ENCODE data around the gene TSPEAR. TPM values are rescaled to one million over a fixed set of nuclear protein-coding genes. Genes with fewer than 3 reads are reported as not detected.
A peak's percentile ranks its signal among the peaks of the same experiment; 100 is the strongest.
"Not testable (repeated sequence)": the region's sequence is repeated elsewhere in the genome, so short reads cannot be mapped to it uniquely, and the experiment has no call there.

The TSPEAR gene
- total RNA-seq, 1 donor from 2014 or later = not detected

- peak; percentile 81 for DNase-seq (ENCODE audit: low spot score)
Measured at GRCh38 chr21:44686843-44687561, 24.4 kb downstream of the TSPEAR start.

GRCh38 chr21:44686000-44686781 is 25.2 kb downstream of the TSPEAR start:
- peak; percentile 77 for DNase-seq (ENCODE audit: low spot score)

- DNase-seq (ENCODE audit: low spot score) = not testable (repeated sequence)
Measured at GRCh38 chr21:44685050-44685449, 26.3 kb downstream of the TSPEAR start.

- no peak for DNase-seq (ENCODE audit: low spot score)
Measured at GRCh38 chr21:44684483-44684882, 26.9 kb downstream of the TSPEAR start.

- DNase-seq (ENCODE audit: low spot score) = no peak
Measured at GRCh38 chr21:44684077-44684476, 27.3 kb downstream of the TSPEAR start.

- no peak for DNase-seq (ENCODE audit: low spot score)
Measured at GRCh38 chr21:44682580-44683151, 28.7 kb downstream of the TSPEAR start.

GRCh38 chr21:44681861-44682579 is 29.4 kb downstream of the TSPEAR start, which contains the start of gene KRTAP12-1:
Gene KRTAP12-1 (minus strand): TSS chr21:44682163. CDS start chr21:44682123, 40 bp downstream.
- no peak for DNase-seq (ENCODE audit: low spot score)

- DNase-seq (ENCODE audit: low spot score) = no peak
Measured at GRCh38 chr21:44681152-44681551, 30.2 kb downstream of the TSPEAR start.

- DNase-seq (ENCODE audit: low spot score) = peak; percentile 85
Measured at GRCh38 chr21:44677881-44678280, 33.5 kb downstream of the TSPEAR start.

- no peak for DNase-seq (ENCODE audit: low spot score)
Measured at GRCh38 chr21:44671911-44672310, 39.5 kb downstream of the TSPEAR start.

GRCh38 chr21:44670642-44671432 is 40.5 kb downstream of the TSPEAR start:
- DNase-seq (ENCODE audit: low spot score) = no peak

- DNase-seq (ENCODE audit: low spot score) = no peak
Measured at GRCh38 chr21:44667612-44668011, 43.8 kb downstream of the TSPEAR start.

GRCh38 chr21:44666401-44667320 is 44.7 kb downstream of the TSPEAR start, which contains the start of gene KRTAP12-2:
Gene KRTAP12-2 (minus strand): TSS chr21:44666927. CDS start chr21:44666886, 41 bp downstream.
- no peak for DNase-seq (ENCODE audit: low spot score)

GRCh38 chr21:44664691-44665090 is 46.7 kb downstream of the TSPEAR start:
- no peak for DNase-seq (ENCODE audit: low spot score)

- not testable (repeated sequence) for DNase-seq (ENCODE audit: low spot score)
Measured at GRCh38 chr21:44661567-44661966, 49.8 kb downstream of the TSPEAR start.

- no peak for DNase-seq (ENCODE audit: low spot score)
Measured at GRCh38 chr21:44658913-44659595, 52.3 kb downstream of the TSPEAR start.

- DNase-seq (ENCODE audit: low spot score) = no peak
Measured at GRCh38 chr21:44658541-44658910, 52.8 kb downstream of the TSPEAR start.

GRCh38 chr21:44657635-44658540 is 53.5 kb downstream of the TSPEAR start, which contains the start of gene KRTAP12-3:
Gene KRTAP12-3 (plus strand): TSS chr21:44657932. CDS start chr21:44657980, 48 bp downstream.
- no peak for DNase-seq (ENCODE audit: low spot score)

Measured in mesenteric fat pad (tissue), 1 donor.